Mononuclear cell (primary cell): Measurements from ENCODE around the gene MIGA1. TPM values are rescaled to one million over a fixed set of nuclear protein-coding genes. Genes with fewer than 3 reads are reported as not detected.
A peak's percentile ranks its signal among the peaks of the same experiment; 100 is the strongest.
"Not testable (repeated sequence)": the region's sequence is repeated elsewhere in the genome, so short reads cannot be mapped to it uniquely, and the experiment has no call there.

ENCODE experiments used
- H3K27me3 ChIP-seq: 2 replicates; pipeline ENCODE4 v1.6.0; 2011; ENCODE audit warnings: low read length, control low read depth; ENCODE audit not compliant: insufficient read depth
- H3K4me1 ChIP-seq: 2 replicates; pipeline ENCODE4 v1.5.1; 2011; ENCODE audit warnings: mild to moderate bottlenecking, low read length, control low read depth; ENCODE audit not compliant: insufficient read depth
- H3K4me3 ChIP-seq: 2 replicates; pipeline ENCODE4 v1.5.1; 2011; ENCODE audit warnings: mild to moderate bottlenecking, low read length, moderate library complexity
- H3K9me3 ChIP-seq: 2 replicates; pipeline ENCODE4 v1.5.1; 2011; ENCODE audit warnings: low read depth, mild to moderate bottlenecking, control low read depth, low read length
- total RNA-seq: library from RNA; depleted of rRNA; stranded (reverse); fragments of >200 nt; gene quantifications from one replicate; pipeline ENCODE4 v1.2.3, GENCODE V29; 2012

The MIGA1 gene
- total RNA-seq, 1 donor = 20.7 TPM

- H3K9me3 ChIP-seq = no peaks in the 10 kb centered on the region
- H3K4me3 ChIP-seq = no peak overlapping the region
- H3K27me3 ChIP-seq = no peaks in the 10 kb centered on the region
- H3K4me1 ChIP-seq = peaks cover 2% of the 10 kb centered on the region
Measured at GRCh38 chr1:77900687-77901293, 121.3 kb downstream of the MIGA1 start.

DNA sequence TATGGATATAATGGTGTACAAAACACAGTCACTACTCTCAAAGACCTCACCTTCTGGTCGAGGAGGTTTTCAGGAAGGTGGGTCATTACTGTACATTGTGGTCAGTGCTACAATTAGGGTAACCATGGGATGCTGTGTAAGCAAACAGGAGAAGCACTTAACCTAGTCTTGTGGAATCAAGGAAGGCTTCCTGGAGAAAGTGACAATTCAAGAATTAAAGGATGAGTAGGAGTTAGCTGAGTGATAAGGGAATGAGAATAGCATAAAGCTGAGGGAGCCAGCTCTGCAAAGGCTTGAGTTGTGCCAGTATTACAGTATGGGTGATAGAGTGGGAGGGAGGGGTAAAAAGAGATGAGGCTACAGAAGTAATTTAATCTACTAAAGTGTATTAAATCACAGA, 126.2 kb downstream of the MIGA1 start:
- H3K27me3 ChIP-seq = no peaks in the 10 kb centered on the region
- H3K4me1 ChIP-seq = peaks cover 3% of the 10 kb centered on the region
- no peaks in the 10 kb centered on the region for H3K9me3 ChIP-seq
- no peak overlapping the region for H3K4me3 ChIP-seq

GRCh38 chr1:77906019-77906545, 126.6 kb downstream of the MIGA1 start:
- Histone ChIP-seq H3K9me3 (no peaks in the 10 kb centered on the region), H3K4me3 (no peak overlapping the region), H3K27me3 (no peaks in the 10 kb centered on the region), H3K4me1 (peaks cover 3% of the 10 kb centered on the region)

GRCh38 chr1:77906624-77907023, 127.2 kb downstream of the MIGA1 start:
- no peaks in the 10 kb centered on the region for H3K9me3 ChIP-seq
- peaks cover 3% of the 10 kb centered on the region for H3K4me1 ChIP-seq
- H3K4me3 ChIP-seq = no peak overlapping the region
- H3K27me3 ChIP-seq = no peaks in the 10 kb centered on the region

DNA sequence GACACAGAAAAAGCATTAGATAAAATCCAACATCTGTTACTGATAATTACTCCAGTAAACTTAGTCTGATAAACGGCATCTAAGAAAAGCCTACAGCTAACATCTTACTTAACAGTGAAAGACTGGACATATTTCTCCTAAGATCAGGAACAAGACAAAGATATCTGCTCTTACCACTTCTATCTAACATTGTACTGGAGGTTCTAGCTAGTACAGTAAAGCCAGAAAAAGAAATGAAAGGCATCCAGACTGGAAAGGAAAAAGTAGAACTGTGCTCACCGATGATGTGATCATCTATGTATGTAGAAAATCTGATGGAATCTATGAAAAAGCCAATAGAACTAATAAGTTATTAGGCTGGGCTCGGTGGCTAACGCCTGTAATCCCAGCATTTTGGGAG, 130.7 kb downstream of the MIGA1 start:
- H3K9me3 ChIP-seq = no peaks in the 10 kb centered on the region
- H3K4me1 ChIP-seq = peaks cover 3% of the 10 kb centered on the region
- no peaks in the 10 kb centered on the region for H3K27me3 ChIP-seq
- no peak overlapping the region for H3K4me3 ChIP-seq

DNA sequence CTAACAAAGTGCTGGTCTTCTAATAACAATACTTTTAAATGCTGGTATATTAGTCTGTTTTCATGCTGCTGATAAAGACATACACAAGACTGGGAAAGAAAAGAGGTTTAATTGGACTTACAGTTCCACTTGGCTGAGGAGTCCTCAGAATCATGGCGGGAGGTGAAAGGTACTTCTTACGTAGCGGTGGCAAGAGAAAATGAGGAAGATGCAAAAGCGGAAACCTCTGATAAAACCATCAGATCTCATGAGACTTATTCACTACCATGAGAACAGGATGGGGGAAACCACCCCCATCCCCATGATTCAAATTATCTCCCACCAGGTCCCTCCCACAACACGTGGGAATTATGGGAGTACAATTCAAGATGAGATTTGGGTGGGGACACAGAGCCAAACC, 139.5 kb downstream of the MIGA1 start:
- not testable (repeated sequence) for H3K4me3 ChIP-seq, H3K4me1 ChIP-seq, H3K27me3 ChIP-seq, H3K9me3 ChIP-seq

- H3K4me3 ChIP-seq = no peak overlapping the region
- H3K9me3 ChIP-seq = no peaks in the 10 kb centered on the region
- no peaks in the 10 kb centered on the region for H3K27me3 ChIP-seq
- peaks cover 11% of the 10 kb centered on the region for H3K4me1 ChIP-seq
Measured at GRCh38 chr1:77925518-77925917, 146.1 kb downstream of the MIGA1 start.

- H3K4me1 ChIP-seq = peaks cover 11% of the 10 kb centered on the region
- no peaks in the 10 kb centered on the region for H3K9me3 ChIP-seq
- peak overlapping the region; percentile 45 for H3K4me3 ChIP-seq
- H3K27me3 ChIP-seq = no peaks in the 10 kb centered on the region
Measured at GRCh38 chr1:77925956-77926355, 146.5 kb downstream of the MIGA1 start.

GRCh38 chr1:77926561-77927357, 147.3 kb downstream of the MIGA1 start:
- Histone ChIP-seq H3K4me1 (peaks cover 11% of the 10 kb centered on the region), H3K9me3 (no peaks in the 10 kb centered on the region), H3K27me3 (no peaks in the 10 kb centered on the region), H3K4me3 (peak overlapping the region; percentile 45)

DNA sequence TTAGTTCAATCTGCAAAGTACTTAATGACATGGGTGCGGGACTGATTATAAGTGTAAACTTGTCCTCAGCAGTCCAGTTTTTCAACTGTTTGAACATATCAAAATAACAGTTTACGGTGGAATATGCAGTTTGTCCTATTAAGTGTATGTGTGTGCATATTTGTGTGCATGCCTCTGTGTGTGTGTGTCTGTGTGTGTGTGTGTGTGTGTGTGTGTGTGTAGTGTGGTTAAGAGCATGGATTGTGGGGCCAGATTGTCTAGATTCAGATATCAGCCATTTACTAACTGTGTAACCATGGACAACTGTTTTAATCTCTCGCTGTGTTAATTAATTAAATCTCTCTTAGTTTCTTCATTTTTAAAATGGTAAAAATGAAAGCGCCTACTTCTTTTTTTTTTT, 148.0 kb downstream of the MIGA1 start:
- peaks cover 11% of the 10 kb centered on the region for H3K4me1 ChIP-seq
- H3K9me3 ChIP-seq = no peaks in the 10 kb centered on the region
- no peaks in the 10 kb centered on the region for H3K27me3 ChIP-seq
- peak overlapping the region; percentile 45 for H3K4me3 ChIP-seq

Other genes with a start within 250 kb of the MIGA1 start
- 62.9 TPM for gene ZZZ3, start 97.0 kb upstream of the MIGA1 start, total RNA-seq
- 90.3 TPM for gene USP33, start 19.8 kb upstream of the MIGA1 start, total RNA-seq
- gene NEXN, start 109.0 kb downstream of the MIGA1 start, total RNA-seq = 1.4 TPM
- 274 TPM for gene FUBP1, start 199.4 kb downstream of the MIGA1 start, total RNA-seq
- 22.4 TPM for gene DNAJB4, start 225.3 kb downstream of the MIGA1 start, total RNA-seq